Measurements from ENCODE around the gene DNMT3B.

- TF ChIP-seq CTCF (IDR thresholded peaks at IDR 0.05), result no peak
- no peak for TF ChIP-seq POLR2A (IDR thresholded peaks at IDR 0.05)
- no peak for TF ChIP-seq POLR2AphosphoS5 (IDR thresholded peaks at IDR 0.05)
Observed at GRCh38 chr20:32780749-32781655, 18.8 kb downstream of the DNMT3B start.
